ENCODE data around the gene PPM1H. TPM values are rescaled to one million over a fixed set of nuclear protein-coding genes. Genes with fewer than 3 reads are reported as not detected.

PPM1H gene
- total RNA-seq, 1 experiment from 2014 or later = 0.04 TPM

DNA sequence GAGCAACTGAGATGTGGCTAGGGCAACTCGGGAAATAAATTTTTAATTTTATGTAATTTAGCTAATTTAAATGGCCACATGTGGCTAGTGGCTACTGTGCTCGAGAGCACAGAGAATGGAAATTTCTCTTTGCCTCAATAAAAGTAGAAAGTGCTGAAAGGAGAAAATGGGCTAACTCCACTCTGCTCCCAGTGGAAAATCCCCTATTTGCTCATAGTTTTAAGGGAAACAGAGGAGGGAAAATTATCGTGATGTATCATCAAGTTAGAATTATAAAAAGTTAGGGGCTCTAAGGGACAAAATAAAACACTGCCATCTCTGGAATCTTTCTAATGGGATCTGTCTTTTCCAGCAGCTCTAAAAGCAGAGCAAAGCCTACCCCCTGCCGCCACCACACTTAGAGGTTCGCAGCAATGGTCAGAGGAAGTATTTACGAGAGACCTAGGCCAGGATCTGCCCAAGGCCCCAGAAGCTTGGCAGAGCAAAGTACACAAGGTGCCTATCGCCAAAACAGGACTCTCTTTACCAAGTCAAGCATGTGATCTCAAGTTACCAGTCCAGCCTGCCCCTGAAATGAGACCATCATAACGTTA is 220.7 kb downstream of the PPM1H start:
- CTCF ChIA-PET = no interaction called here
- POLR2A ChIA-PET (ENCODE audit: low non-redundant PET) = no interaction called here
- no peak for TF ChIP-seq EZH2 (IDR thresholded peaks at IDR 0.05; ENCODE audit: borderline replicate concordance, low read depth, low read length, poor library complexity, severe bottlenecking)
- TF ChIP-seq, protein P1, sequence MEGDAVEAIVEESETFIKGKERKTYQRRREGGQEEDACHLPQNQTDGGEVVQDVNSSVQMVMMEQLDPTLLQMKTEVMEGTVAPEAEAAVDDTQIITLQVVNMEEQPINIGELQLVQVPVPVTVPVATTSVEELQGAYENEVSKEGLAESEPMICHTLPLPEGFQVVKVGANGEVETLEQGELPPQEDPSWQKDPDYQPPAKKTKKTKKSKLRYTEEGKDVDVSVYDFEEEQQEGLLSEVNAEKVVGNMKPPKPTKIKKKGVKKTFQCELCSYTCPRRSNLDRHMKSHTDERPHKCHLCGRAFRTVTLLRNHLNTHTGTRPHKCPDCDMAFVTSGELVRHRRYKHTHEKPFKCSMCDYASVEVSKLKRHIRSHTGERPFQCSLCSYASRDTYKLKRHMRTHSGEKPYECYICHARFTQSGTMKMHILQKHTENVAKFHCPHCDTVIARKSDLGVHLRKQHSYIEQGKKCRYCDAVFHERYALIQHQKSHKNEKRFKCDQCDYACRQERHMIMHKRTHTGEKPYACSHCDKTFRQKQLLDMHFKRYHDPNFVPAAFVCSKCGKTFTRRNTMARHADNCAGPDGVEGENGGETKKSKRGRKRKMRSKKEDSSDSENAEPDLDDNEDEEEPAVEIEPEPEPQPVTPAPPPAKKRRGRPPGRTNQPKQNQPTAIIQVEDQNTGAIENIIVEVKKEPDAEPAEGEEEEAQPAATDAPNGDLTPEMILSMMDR (conservative IDR thresholded peaks at IDR 0.05; ENCODE audit: low read depth, low read length) = no peak
- no peaks in the 10 kb centered on the region for H3K27me3 ChIP-seq (replicated peaks; ENCODE audit: insufficient read depth, low read depth, low read length, poor library complexity)
- no peaks in the 10 kb centered on the region for H3K9me3 ChIP-seq (ENCODE audit: low read depth, low read length, poor library complexity, severe bottlenecking)
- H3K4me1 ChIP-seq (ENCODE audit: insufficient read depth, low read length, poor library complexity, severe bottlenecking) = peaks cover 3% of the 10 kb centered on the region
- H3K36me3 ChIP-seq (ENCODE audit: insufficient read depth, low read length, poor library complexity, severe bottlenecking) = no peaks in the 10 kb centered on the region
- DNase-seq (ENCODE audit: low spot score) = no peak
- no TSS peak for BruUV-seq (replicated peaks)
- H3K4me3 ChIP-seq (ENCODE audit: low read depth, low read length, poor library complexity, severe bottlenecking) = no peak overlapping the region
- intact Hi-C loops (cut with micrococcal nuclease; ENCODE audit: unreplicated experiment) = loop anchor here (5.0 kb wide), 1 partner anchor 112 kb away; no protein-coding TSS in a partner anchor
- H3K27ac ChIP-seq (ENCODE audit: low read depth, low read length, poor library complexity, severe bottlenecking) = no peak overlapping the region

DNA sequence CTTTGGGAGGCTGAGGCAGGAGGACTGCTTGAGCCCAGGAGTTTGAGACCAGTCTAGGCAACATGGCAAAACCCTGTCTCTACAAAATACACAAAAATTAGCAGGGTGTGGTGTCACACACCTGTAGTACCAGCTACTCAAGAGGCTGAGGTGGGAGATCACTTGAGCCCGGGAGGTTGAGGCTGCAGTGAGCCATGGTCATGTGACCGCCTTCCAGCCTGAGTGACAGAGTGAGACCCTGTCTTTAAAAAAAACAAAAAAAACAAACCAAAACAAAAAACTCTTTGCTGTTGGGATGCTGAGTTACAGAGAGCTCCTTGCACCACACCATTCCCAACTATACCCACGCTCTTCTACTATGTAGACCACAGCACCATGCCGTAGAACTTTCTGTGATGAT is 221.2 kb downstream of the PPM1H start:
- intact Hi-C loops (cut with micrococcal nuclease; ENCODE audit: unreplicated experiment) = loop anchor here (5.0 kb wide), 1 partner anchor 111 kb away; no protein-coding TSS in a partner anchor
- no peak for TF ChIP-seq EZH2 (IDR thresholded peaks at IDR 0.05; ENCODE audit: borderline replicate concordance, low read depth, low read length, poor library complexity, severe bottlenecking)
- TF ChIP-seq, protein P1 (conservative IDR thresholded peaks at IDR 0.05; ENCODE audit: low read depth, low read length) = no peak
- Histone ChIP-seq H3K27me3 (replicated peaks; ENCODE audit: insufficient read depth, low read depth, low read length, poor library complexity) (no peaks in the 10 kb centered on the region), H3K36me3 (ENCODE audit: insufficient read depth, low read length, poor library complexity, severe bottlenecking) (no peaks in the 10 kb centered on the region), H3K9me3 (ENCODE audit: low read depth, low read length, poor library complexity, severe bottlenecking) (no peaks in the 10 kb centered on the region), H3K4me1 (ENCODE audit: insufficient read depth, low read length, poor library complexity, severe bottlenecking) (peaks cover 3% of the 10 kb centered on the region), H3K27ac (ENCODE audit: low read depth, low read length, poor library complexity, severe bottlenecking) (no peak overlapping the region), H3K4me3 (ENCODE audit: low read depth, low read length, poor library complexity, severe bottlenecking) (no peak overlapping the region)
- BruUV-seq (replicated peaks) = no TSS peak
- DNase-seq (ENCODE audit: low spot score) = no peak
- ChIA-PET POLR2A (ENCODE audit: low non-redundant PET) (no interaction called here), CTCF (no interaction called here)

DNA sequence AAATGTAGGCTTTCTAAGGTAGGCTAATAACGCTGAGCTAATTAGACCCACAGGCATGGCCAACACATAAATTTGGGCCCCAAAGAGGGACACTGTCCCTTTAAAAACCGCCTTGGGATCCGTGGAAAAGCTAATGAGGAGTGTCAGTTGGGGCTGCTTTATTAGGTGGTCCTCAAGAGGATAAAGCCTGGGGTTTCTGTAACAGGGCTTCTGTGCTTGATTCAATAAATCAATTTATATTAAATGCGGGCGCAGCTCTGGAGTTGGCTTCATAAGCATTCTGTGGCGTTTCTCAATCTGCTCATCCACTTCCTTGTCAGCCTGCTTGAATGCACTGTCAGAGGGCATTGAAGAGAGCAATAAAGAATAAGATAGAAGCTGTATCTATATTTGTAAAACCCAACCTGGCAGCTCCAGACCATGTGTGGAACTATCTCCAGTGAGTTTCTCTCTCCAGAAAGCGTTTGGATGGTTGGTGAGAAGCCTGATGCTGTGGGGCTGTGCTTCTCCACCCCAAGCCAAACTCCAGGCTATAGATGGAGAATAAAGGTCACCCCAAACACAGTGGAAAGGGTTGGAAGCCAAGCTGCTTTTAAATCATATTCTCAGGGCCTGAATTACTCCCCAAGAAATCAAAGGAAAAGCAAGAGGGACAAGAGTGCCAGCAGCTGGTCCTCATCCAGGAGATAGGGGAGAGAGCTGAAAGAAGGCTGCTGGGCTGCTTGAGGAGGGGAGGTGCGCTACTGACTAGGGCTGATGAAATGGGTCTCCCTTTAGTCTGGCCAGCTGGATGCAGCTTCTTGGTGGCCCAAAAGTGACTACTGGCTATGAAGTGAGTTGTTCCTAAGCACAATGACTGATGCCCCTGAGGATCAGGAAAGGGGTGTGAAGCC is 222.0 kb downstream of the PPM1H start:
- H3K9me3 ChIP-seq (ENCODE audit: low read depth, low read length, poor library complexity, severe bottlenecking) = no peaks in the 10 kb centered on the region
- H3K4me3 ChIP-seq (ENCODE audit: low read depth, low read length, poor library complexity, severe bottlenecking) = no peak overlapping the region
- ChIA-PET CTCF (no interaction called here), POLR2A (ENCODE audit: low non-redundant PET) (no interaction called here)
- no peaks in the 10 kb centered on the region for H3K27me3 ChIP-seq (replicated peaks; ENCODE audit: insufficient read depth, low read depth, low read length, poor library complexity)
- H3K4me1 ChIP-seq (ENCODE audit: insufficient read depth, low read length, poor library complexity, severe bottlenecking) = peaks cover 3% of the 10 kb centered on the region
- TF ChIP-seq, protein P1 (conservative IDR thresholded peaks at IDR 0.05; ENCODE audit: low read depth, low read length) = no peak
- no peak for TF ChIP-seq EZH2 (IDR thresholded peaks at IDR 0.05; ENCODE audit: borderline replicate concordance, low read depth, low read length, poor library complexity, severe bottlenecking)
- no TSS peak for BruUV-seq (replicated peaks)
- intact Hi-C loops (cut with micrococcal nuclease; ENCODE audit: unreplicated experiment) = loop anchor here (5.0 kb wide), 1 partner anchor 111 kb away; no protein-coding TSS in a partner anchor
- no peak for DNase-seq (ENCODE audit: low spot score)
- no peaks in the 10 kb centered on the region for H3K36me3 ChIP-seq (ENCODE audit: insufficient read depth, low read length, poor library complexity, severe bottlenecking)
- no peak overlapping the region for H3K27ac ChIP-seq (ENCODE audit: low read depth, low read length, poor library complexity, severe bottlenecking)

All from A673 (cell line).